ENCODE measurements around the gene CCDC73.

GRCh38 chr11:32615422-32615821 lies 179.0 kb downstream of the CCDC73 start:
- TF ChIP-seq CTCF (IDR thresholded peaks at IDR 0.05) (peak in 4 of 12 donors; percentile 23 to 38 (median 36)), POLR2A (IDR thresholded peaks at IDR 0.05) (no peak)
